ENCODE data around the gene SCN5A. TPM values are rescaled to one million over a fixed set of nuclear protein-coding genes. Genes with fewer than 3 reads are reported as not detected.
A peak's percentile ranks its signal among the peaks of the same experiment; 100 is the strongest.

SCN5A gene
- total RNA-seq, 2 donors from 2014 or later = 102 to 118 TPM

- DNase-seq (ENCODE audit: low spot score) = no peak
- H3K36me3 ChIP-seq = no peaks in the 10 kb centered on the region
- TF ChIP-seq CTCF (IDR thresholded peaks at IDR 0.05) = no peak
- no peaks in the 10 kb centered on the region for H3K27me3 ChIP-seq
- no peaks in the 10 kb centered on the region for H3K9me3 ChIP-seq
- H3K27ac ChIP-seq = peak overlapping the region; percentile 87 to 93
- no peak overlapping the region for H3K4me3 ChIP-seq
- H3K4me1 ChIP-seq = peaks cover 0 to 65% of the 10 kb centered on the region in 2 donors
Observed at GRCh38 chr3:38646062-38646461, 3.4 kb downstream of the SCN5A start.

DNA sequence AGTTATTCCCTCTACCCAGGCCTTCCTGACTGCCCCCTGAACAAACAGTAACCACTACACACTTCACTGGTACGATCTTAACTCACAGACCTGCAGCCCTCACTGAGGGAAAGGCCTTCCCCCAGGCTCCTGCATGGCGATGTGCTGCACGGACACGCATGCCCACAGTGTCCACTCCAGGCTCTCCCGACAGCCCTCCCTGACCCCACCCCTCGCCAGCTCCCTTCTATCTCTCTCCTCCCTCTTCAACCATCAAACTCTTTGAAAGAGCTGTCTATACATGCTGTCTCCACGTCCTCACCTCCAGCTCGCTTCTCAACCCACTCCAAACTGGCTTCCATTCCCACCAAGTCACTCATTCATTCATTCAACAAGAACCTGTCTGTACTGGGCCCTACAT lies 3.9 kb downstream of the SCN5A start:
- Histone ChIP-seq H3K4me1 (peaks cover 0 to 66% of the 10 kb centered on the region in 2 donors), H3K4me3 (no peak overlapping the region), H3K36me3 (no peaks in the 10 kb centered on the region), H3K9me3 (no peaks in the 10 kb centered on the region), H3K27me3 (no peaks in the 10 kb centered on the region), H3K27ac (peak overlapping the region; percentile 87 to 93)
- no peak for TF ChIP-seq CTCF (IDR thresholded peaks at IDR 0.05)
- peak; percentile 57 for DNase-seq (ENCODE audit: low spot score)

- DNase-seq (ENCODE audit: low spot score) = peak; percentile 44
- H3K27me3 ChIP-seq = no peaks in the 10 kb centered on the region
- H3K27ac ChIP-seq = peak overlapping the region; percentile 87 to 93
- no peak for TF ChIP-seq CTCF (IDR thresholded peaks at IDR 0.05)
- H3K36me3 ChIP-seq = no peaks in the 10 kb centered on the region
- H3K4me3 ChIP-seq = no peak overlapping the region
- peaks cover 0 to 70% of the 10 kb centered on the region in 2 donors for H3K4me1 ChIP-seq
- H3K9me3 ChIP-seq = no peaks in the 10 kb centered on the region
Observed at GRCh38 chr3:38645076-38645475, 4.4 kb downstream of the SCN5A start.

- TF ChIP-seq CTCF (IDR thresholded peaks at IDR 0.05) = no peak
- Histone ChIP-seq H3K27me3 (no peaks in the 10 kb centered on the region), H3K4me3 (no peak overlapping the region), H3K4me1 (peaks cover 0 to 70% of the 10 kb centered on the region in 2 donors), H3K27ac (peak overlapping the region; percentile 87 to 93), H3K9me3 (no peaks in the 10 kb centered on the region), H3K36me3 (no peaks in the 10 kb centered on the region)
- peak; percentile 58 for DNase-seq (ENCODE audit: low spot score)
Observed at GRCh38 chr3:38644662-38645053, 4.8 kb downstream of the SCN5A start.

- no peak for TF ChIP-seq CTCF (IDR thresholded peaks at IDR 0.05)
- peaks cover 0 to 68% of the 10 kb centered on the region in 2 donors for H3K4me1 ChIP-seq
Observed at GRCh38 chr3:38644016-38644661, 5.3 kb downstream of the SCN5A start.

DNA sequence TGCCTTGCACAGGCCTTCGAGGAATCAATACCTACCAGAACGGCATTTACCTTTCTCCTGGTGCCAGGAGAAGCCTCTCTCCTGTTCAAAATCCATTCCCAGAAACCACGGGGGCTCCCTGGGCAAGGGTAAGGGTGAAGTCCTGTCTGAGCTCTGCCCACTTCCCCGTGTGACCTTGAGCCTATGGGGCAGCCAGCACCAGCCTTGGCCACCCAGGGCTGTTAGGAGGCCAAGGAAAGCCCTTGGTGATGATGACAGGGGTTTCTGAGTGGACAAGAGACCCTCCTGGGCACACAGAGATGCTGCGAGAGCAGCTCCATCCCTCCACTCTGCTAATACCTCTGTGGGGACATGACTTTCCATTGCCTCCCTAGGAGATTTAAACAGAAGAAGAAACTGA lies 5.9 kb downstream of the SCN5A start:
- H3K4me3 ChIP-seq = no peak overlapping the region
- peak overlapping the region; percentile 87 to 93 for H3K27ac ChIP-seq

More at GRCh38 chr3:38644016-38644661, 5.3 kb downstream of the SCN5A start:
- Histone ChIP-seq H3K9me3 (no peaks in the 10 kb centered on the region), H3K27ac (peak overlapping the region; percentile 87 to 93), H3K27me3 (no peaks in the 10 kb centered on the region), H3K36me3 (no peaks in the 10 kb centered on the region), H3K4me3 (no peak overlapping the region)
- DNase-seq (ENCODE audit: low spot score) = peak; percentile 56

More for the DNA sequence above, 5.9 kb downstream of the SCN5A start:
- Histone ChIP-seq H3K36me3 (no peaks in the 10 kb centered on the region), H3K27me3 (no peaks in the 10 kb centered on the region), H3K4me1 (peaks cover 0 to 64% of the 10 kb centered on the region in 2 donors), H3K9me3 (no peaks in the 10 kb centered on the region)
- peak; percentile 11 for DNase-seq (ENCODE audit: low spot score)
- no peak for TF ChIP-seq CTCF (IDR thresholded peaks at IDR 0.05)

Measured in right atrium auricular region (tissue), 2 donors.